NCI-H526 treated with DMSO at 0.1 percent for 48 hours (cell line): ENCODE data around the gene SH2D6.

ENCODE experiments used
- DNase-seq: peaks from one replicate; lab custom pipeline; 2025; lab: John Stamatoyannopoulos, UW

The SH2D6 gene

GRCh38 chr2:85439986-85440385, 21.5 kb downstream of the SH2D6 start:
- no peak for DNase-seq

- DNase-seq: no peak
Observed at GRCh38 chr2:85440729-85441128, 22.2 kb downstream of the SH2D6 start.

- DNase-seq: no peak
Observed at GRCh38 chr2:85441864-85442263, 23.4 kb downstream of the SH2D6 start.

- no peak for DNase-seq
Observed at GRCh38 chr2:85444629-85445172, 26.2 kb downstream of the SH2D6 start.

- no peak for DNase-seq
Observed at GRCh38 chr2:85445316-85446295, 27.1 kb downstream of the SH2D6 start.

GRCh38 chr2:85446296-85447221, 28.0 kb downstream of the SH2D6 start:
- no peak for DNase-seq

- no peak for DNase-seq
Observed at GRCh38 chr2:85447222-85447585, 28.7 kb downstream of the SH2D6 start.

GRCh38 chr2:85448461-85449213, 30.1 kb downstream of the SH2D6 start:
- DNase-seq: no peak

GRCh38 chr2:85449214-85449588, 30.7 kb downstream of the SH2D6 start:
- no peak for DNase-seq

GRCh38 chr2:85452237-85452636, 33.7 kb downstream of the SH2D6 start:
- DNase-seq: no peak

- no peak for DNase-seq
Observed at GRCh38 chr2:85453571-85453970, 35.1 kb downstream of the SH2D6 start.

- DNase-seq: no peak
Observed at GRCh38 chr2:85455552-85456090, 37.1 kb downstream of the SH2D6 start.

GRCh38 chr2:85457043-85457442, 38.5 kb downstream of the SH2D6 start:
- no peak for DNase-seq

- no peak for DNase-seq
Observed at GRCh38 chr2:85457877-85458316, 39.4 kb downstream of the SH2D6 start.

- DNase-seq: no peak
Observed at GRCh38 chr2:85458601-85459563, 40.4 kb downstream of the SH2D6 start.

GRCh38 chr2:85459771-85460170, 41.3 kb downstream of the SH2D6 start:
- DNase-seq: no peak

- DNase-seq: no peak
Observed at GRCh38 chr2:85462322-85462721, 43.8 kb downstream of the SH2D6 start.

- no peak for DNase-seq
Observed at GRCh38 chr2:85468096-85468703, 49.7 kb downstream of the SH2D6 start.

- peak; percentile 80 for DNase-seq
Observed at GRCh38 chr2:85468704-85469349, 50.3 kb downstream of the SH2D6 start.
